Measurements from ENCODE around the gene PCMTD2.

DNA sequence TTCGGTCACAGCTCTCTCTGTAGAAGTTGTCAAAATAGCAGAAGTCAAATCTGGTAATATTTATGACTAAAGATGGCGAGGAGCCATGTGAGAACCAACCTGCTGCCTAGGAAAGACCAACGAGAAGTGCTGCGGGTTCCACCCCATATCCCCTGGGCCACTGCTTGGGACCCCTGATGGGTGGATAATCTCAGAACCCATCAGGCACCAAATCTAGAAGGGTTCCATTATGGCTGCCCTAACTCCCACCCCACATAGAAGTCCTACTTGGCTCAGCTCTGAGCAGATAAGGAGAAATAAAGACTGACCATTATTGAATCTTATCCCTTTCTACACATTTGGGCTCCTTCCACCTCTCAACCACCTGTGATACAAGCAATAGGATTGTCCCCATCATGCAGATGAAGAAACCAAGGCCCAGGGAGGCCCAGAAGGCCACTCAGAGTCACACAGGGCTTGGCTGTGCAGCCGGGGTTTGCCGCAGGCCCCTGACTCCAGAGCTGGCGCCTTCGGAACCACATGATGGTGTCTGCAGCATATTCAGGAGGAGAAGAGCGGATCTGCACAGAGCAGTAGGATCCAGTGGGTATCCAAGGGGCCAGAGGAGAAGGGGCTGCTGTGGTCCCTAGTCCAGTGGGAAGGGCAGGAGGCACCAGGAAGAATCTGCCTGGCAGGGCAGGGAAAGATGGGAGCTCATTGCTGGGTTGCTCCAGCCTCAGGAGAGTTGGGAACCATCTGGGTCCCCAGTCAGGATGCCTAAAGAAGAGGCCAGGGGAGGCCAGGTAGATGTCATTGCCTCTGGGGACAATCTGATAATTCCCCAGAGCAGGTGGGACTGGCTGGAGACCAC, 9.6 kb upstream of the PCMTD2 start:
- no peak for TF ChIP-seq CHD4 (IDR thresholded peaks at IDR 0.05; ENCODE audit: borderline replicate concordance, low read length)
- TF ChIP-seq, protein P1, sequence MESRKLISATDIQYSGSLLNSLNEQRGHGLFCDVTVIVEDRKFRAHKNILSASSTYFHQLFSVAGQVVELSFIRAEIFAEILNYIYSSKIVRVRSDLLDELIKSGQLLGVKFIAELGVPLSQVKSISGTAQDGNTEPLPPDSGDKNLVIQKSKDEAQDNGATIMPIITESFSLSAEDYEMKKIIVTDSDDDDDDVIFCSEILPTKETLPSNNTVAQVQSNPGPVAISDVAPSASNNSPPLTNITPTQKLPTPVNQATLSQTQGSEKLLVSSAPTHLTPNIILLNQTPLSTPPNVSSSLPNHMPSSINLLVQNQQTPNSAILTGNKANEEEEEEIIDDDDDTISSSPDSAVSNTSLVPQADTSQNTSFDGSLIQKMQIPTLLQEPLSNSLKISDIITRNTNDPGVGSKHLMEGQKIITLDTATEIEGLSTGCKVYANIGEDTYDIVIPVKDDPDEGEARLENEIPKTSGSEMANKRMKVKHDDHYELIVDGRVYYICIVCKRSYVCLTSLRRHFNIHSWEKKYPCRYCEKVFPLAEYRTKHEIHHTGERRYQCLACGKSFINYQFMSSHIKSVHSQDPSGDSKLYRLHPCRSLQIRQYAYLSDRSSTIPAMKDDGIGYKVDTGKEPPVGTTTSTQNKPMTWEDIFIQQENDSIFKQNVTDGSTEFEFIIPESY (CRISPR knock-in tag; IDR thresholded peaks at IDR 0.05), result no peak
